ENCODE measurements around the gene WDFY2.

GRCh38 chr13:51549593-51549992 lies 34.7 kb upstream of the WDFY2 start:
- no peak for TF ChIP-seq POLR2A (IDR thresholded peaks at IDR 0.05)
- TF ChIP-seq EP300 (IDR thresholded peaks at IDR 0.05): no peak
- TF ChIP-seq POLR2AphosphoS5 (IDR thresholded peaks at IDR 0.05): no peak

Measured in upper lobe of left lung (tissue), 4 donors.